Heart left ventricle (tissue), 16 donors: ENCODE measurements around the gene NFKBIE. TPM values are rescaled to one million over a fixed set of nuclear protein-coding genes. Genes with fewer than 3 reads are reported as not detected.

Experiments
- ATAC-seq, 4 donors: fragments of 200-7000 bp; cut with Tn5 transposase; one replicate each; pipeline ENCODE4 v1.9.1; 2020 to 2022; ENCODE audit warnings: moderate library complexity in 4 of 4, mild to moderate bottlenecking in 3 of 4, moderate number of reproducible peaks in 1 of 4
- DNase-seq, 5 donors: peaks; one replicate each; pipeline ENCODE4 v3.0.0-alpha.2; 2020
- H3K27ac ChIP-seq, 12 donors: fragments of 200-600 bp; sonication (generic) in 4 of 12; one replicate each; pipeline versions ENCODE4 v1.5.0 to v1.8.0; 2016 to 2022; ENCODE audit warnings: mild to moderate bottlenecking in 2 of 12
- H3K27me3 ChIP-seq, 9 donors: fragments of 200-600 bp; sonication (generic) in 2 of 9; one replicate each; pipeline versions ENCODE4 v1.5.1 to v1.8.0; 2016 to 2022; ENCODE audit warnings: mild to moderate bottlenecking in 3 of 9
- H3K36me3 ChIP-seq, 9 donors: fragments of 200-600 bp; sonication (generic) in 2 of 9; one replicate each; pipeline versions ENCODE4 v1.5.0 to v1.8.0; 2018 to 2022; ENCODE audit warnings: mild to moderate bottlenecking in 2 of 9
- H3K4me1 ChIP-seq, 12 donors: fragments of 200-600 bp; sonication (generic) in 4 of 12; one replicate each; pipeline versions ENCODE4 v1.5.0 to v1.8.0; 2016 to 2022; ENCODE audit warnings: mild to moderate bottlenecking in 3 of 12
- H3K4me3 ChIP-seq, 12 donors: fragments of 200-600 bp; sonication (generic) in 4 of 12; one replicate each; pipeline versions ENCODE4 v1.5.0 to v1.8.0; 2017 to 2022; ENCODE audit warnings: mild to moderate bottlenecking in 9 of 12, moderate library complexity in 4 of 12
- H3K9me3 ChIP-seq, 12 donors: fragments of 200-600 bp; sonication (generic) in 4 of 12; one replicate each; pipeline versions ENCODE4 v1.5.0 to v1.8.0; 2016 to 2022; ENCODE audit warnings: mild to moderate bottlenecking in 1 of 12
- POLR2A ChIP-seq, 2 donors: fragments of 450-650 bp; IDR thresholded peaks; one replicate each; pipeline ENCODE4 v1.6.1; 2017; ENCODE audit warnings: antibody characterized with exemption in 2 of 2, mild to moderate bottlenecking in 2 of 2, moderate library complexity in 2 of 2
- WGBS, 4 donors: extraction: QIAGEN DNeasy Blood & Tissue Kit in 2 of 4; methylation state at CpG; one replicate each; pipeline versions ENCODE4 v1.1.5 to v1.1.7; 2013 to 2018; 5-methylcytosine and 5-hydroxymethylcytosine counted together
- intact Hi-C, 10 donors: fragments of 100-400 bp; cut with DNase I; formaldehyde crosslinking; loops; one replicate each; pipeline versions ENCODE4 v1.11.1 to v1.14.2; 2022
- polyA plus RNA-seq, 2 donors: library from polyadenylated mRNA; stranded (reverse); fragments of 200-250 nt; gene quantifications; one replicate each; pipeline ENCODE4 v1.2.3, GENCODE V29; 2013
- total RNA-seq, 9 donors: library from RNA; depleted of rRNA in 2 of 9; stranded (reverse); fragments of >200 nt in 2 of 9; fragmentation: NEBNext Ultra II Directional in 3 of 9; extraction: Animal tissue kit (Norgen Biotek cat#: 25700) in 3 of 9; gene quantifications; one replicate each; pipeline versions ENCODE4 v1.1.0 to v1.2.4, GENCODE V29; 2016 to 2023
- TF ChIP-seq, protein P1 (sequence below), 12 donors: fragments of 200-600 bp; sonication (generic) in 4 of 12; IDR thresholded peaks; one replicate each; pipeline versions ENCODE4 v1.5.0 to v1.8.0; 2018 to 2022; ENCODE audit warnings: antibody characterized with exemption in 12 of 12, mild to moderate bottlenecking in 5 of 12
- donor health status: ischemic (EF 13 %, LVEDD 7.1; RV severe dilation, severe dysfunction).
- donor health status: healthy with polysubstance abuse.
- donor health status: DM: no; HTN: yes; CAD: no.
- donor health status: DM: no; HTN: no; CAD: no.
- donor health status: ischemic (EF 25% LVEDD 6.9; RV normal size, moderate dysfunction).
- donor health status: ischemic (EF 25% LVEDD 5.7; RV mildly dilated, moderate dysfunction).
- donor health status: healthy.
- donor health status: DM: yes; HTN: yes; CAD: no.
- donor health status: ischemic (EF 35%, LVEDD 5.7; RV mildly dilated, moderate dysfunction).
- donor health status: nonischemic (EF 11% LVEDD 7.7; RV severe dilation, severe dysfunction).
- donor health status: DM: yes; HTN: yes; CAD: no.
- donor health status: PGD.
- donor health status: ischemic (EF 29% LVEDD 5.4; RV normal size, mild dysfunction).
- donor health status: nonischemic (EF 23%, LVEDD 6.1; RV moderate dilation, normal function).

NFKBIE gene
- total and polyA plus RNA-seq, 11 donors: 2.5 to 13.1 (median 4.0) TPM

- peaks cover 2 to 57% (median 21%) of the 10 kb centered on the region in 9 donors for H3K27me3 ChIP-seq
- no peaks in the 10 kb centered on the region for H3K36me3 ChIP-seq
- no peaks in the 10 kb centered on the region for H3K9me3 ChIP-seq
- H3K4me3 ChIP-seq: no peak overlapping the region
- H3K4me1 ChIP-seq: peaks cover 0 to 13% (median 5%) of the 10 kb centered on the region in 12 donors
- intact Hi-C loops: no loop called here
- TF ChIP-seq, protein P1, sequence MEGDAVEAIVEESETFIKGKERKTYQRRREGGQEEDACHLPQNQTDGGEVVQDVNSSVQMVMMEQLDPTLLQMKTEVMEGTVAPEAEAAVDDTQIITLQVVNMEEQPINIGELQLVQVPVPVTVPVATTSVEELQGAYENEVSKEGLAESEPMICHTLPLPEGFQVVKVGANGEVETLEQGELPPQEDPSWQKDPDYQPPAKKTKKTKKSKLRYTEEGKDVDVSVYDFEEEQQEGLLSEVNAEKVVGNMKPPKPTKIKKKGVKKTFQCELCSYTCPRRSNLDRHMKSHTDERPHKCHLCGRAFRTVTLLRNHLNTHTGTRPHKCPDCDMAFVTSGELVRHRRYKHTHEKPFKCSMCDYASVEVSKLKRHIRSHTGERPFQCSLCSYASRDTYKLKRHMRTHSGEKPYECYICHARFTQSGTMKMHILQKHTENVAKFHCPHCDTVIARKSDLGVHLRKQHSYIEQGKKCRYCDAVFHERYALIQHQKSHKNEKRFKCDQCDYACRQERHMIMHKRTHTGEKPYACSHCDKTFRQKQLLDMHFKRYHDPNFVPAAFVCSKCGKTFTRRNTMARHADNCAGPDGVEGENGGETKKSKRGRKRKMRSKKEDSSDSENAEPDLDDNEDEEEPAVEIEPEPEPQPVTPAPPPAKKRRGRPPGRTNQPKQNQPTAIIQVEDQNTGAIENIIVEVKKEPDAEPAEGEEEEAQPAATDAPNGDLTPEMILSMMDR (IDR thresholded peaks at IDR 0.05): no peak
- no peak for TF ChIP-seq POLR2A (IDR thresholded peaks at IDR 0.05)
- DNase-seq: no peak
- 60 to 71% (median 68%) methylated on average over 8 to 9 of the region's 9 CpGs for WGBS, 4 donors
- H3K27ac ChIP-seq: no peak overlapping the region
- no peak for ATAC-seq
Measured at GRCh38 chr6:44278774-44279697, 13.7 kb upstream of the NFKBIE start.

DNA sequence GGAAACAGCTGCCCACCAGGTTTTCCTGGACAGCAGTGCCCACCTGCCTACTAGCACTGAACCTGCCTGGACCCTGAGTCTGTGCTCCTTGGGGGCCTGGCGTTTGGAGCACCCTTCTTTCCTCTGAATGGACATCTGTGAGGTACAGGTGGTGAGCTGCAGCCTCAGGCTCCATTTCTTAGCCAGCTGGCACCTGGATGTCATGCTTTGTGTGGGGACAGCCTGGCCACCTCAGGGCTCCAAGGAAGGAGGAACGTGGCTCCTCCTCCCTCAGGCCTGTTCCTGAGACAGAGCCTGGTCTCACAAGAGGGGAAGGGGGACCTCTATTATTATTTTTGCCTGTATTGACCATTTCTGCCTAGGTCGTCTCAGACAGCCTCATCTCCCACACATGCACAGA, 13.0 kb upstream of the NFKBIE start:
- no peak overlapping the region for H3K4me3 ChIP-seq
- no peak overlapping the region for H3K27ac ChIP-seq
- peaks cover 0 to 13% (median 5%) of the 10 kb centered on the region in 12 donors for H3K4me1 ChIP-seq
- H3K9me3 ChIP-seq: no peaks in the 10 kb centered on the region
- peaks cover 3 to 64% (median 21%) of the 10 kb centered on the region in 9 donors for H3K27me3 ChIP-seq
- DNase-seq (no peak), ATAC-seq (no peak)
- TF ChIP-seq, protein P1 (IDR thresholded peaks at IDR 0.05): no peak
- no peak for TF ChIP-seq POLR2A (IDR thresholded peaks at IDR 0.05)
- no peaks in the 10 kb centered on the region for H3K36me3 ChIP-seq
- WGBS, 4 donors: 63 to 78% (median 72%) methylated on average over 3 of the region's 3 CpGs
- intact Hi-C loops: no loop called here

- Histone ChIP-seq H3K4me3 (no peak overlapping the region), H3K27ac (no peak overlapping the region), H3K9me3 (no peaks in the 10 kb centered on the region), H3K36me3 (no peaks in the 10 kb centered on the region), H3K4me1 (peaks cover 0 to 13% (median 5%) of the 10 kb centered on the region in 12 donors), H3K27me3 (peaks cover 8 to 67% (median 21%) of the 10 kb centered on the region in 9 donors)
- TF ChIP-seq, protein P1 (IDR thresholded peaks at IDR 0.05): no peak
- no peak for TF ChIP-seq POLR2A (IDR thresholded peaks at IDR 0.05)
- 77 to 81% (median 79%) methylated on average over 7 of the region's 7 CpGs for WGBS, 4 donors
- DNase-seq (no peak), ATAC-seq (no peak)
- intact Hi-C loops: no loop called here
Measured at GRCh38 chr6:44277763-44278162, 12.4 kb upstream of the NFKBIE start.
